ENCODE results near the gene PRMT2. TPM values are rescaled to one million over a fixed set of nuclear protein-coding genes. Genes with fewer than 3 reads are reported as not detected.

PRMT2 gene
- total RNA-seq, 2 donors from 2014 or later: 73.6 to 87.1 TPM

DNA sequence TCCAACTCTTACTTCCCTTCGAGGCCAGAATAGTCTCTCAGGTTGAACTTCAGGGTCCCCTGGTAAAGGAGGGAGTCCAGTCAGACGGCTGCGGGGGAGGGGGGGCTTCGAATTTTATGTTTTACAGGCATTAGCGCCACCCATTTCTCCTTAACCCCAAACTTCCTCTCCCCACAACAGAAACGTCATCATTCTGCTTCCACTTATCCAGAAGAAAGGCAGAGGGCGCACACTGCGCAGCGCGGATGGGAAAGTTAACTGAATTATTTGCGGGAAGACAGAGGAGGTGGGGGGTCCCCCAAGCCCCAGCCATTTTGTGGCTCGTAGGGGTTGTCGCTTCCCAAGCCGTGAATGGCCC, 529 bp upstream of the PRMT2 start:
- H3K9me3 ChIP-seq (ENCODE audit: control insufficient read depth, low read length): no peaks in the 10 kb centered on the region
- H3K9me3 Mint-ChIP-seq: no peaks in the 10 kb centered on the region
- DNase-seq: no peak
- 9 to 19% methylated on average over 6 to 13 of the region's 14 CpGs for WGBS, 2 experiments (ENCODE audit: insufficient coverage in 1 of 2, insufficient read length in 1 of 2)
- H3K4me1 ChIP-seq (ENCODE audit: control insufficient read depth, insufficient read depth, low read length): peaks cover 5% of the 10 kb centered on the region
- H3K4me3 ChIP-seq (ENCODE audit: low read length): peak overlapping the region; percentile 93
- H3K9ac ChIP-seq (ENCODE audit: extremely low read depth, low read length, poor library complexity, severe bottlenecking): peak overlapping the region; percentile 82
- H3K27ac ChIP-seq (ENCODE audit: low read depth, low read length): peak overlapping the region; percentile 96
- H3K27ac Mint-ChIP-seq: peak overlapping the region; percentile 95
- TF ChIP-seq, protein P1, sequence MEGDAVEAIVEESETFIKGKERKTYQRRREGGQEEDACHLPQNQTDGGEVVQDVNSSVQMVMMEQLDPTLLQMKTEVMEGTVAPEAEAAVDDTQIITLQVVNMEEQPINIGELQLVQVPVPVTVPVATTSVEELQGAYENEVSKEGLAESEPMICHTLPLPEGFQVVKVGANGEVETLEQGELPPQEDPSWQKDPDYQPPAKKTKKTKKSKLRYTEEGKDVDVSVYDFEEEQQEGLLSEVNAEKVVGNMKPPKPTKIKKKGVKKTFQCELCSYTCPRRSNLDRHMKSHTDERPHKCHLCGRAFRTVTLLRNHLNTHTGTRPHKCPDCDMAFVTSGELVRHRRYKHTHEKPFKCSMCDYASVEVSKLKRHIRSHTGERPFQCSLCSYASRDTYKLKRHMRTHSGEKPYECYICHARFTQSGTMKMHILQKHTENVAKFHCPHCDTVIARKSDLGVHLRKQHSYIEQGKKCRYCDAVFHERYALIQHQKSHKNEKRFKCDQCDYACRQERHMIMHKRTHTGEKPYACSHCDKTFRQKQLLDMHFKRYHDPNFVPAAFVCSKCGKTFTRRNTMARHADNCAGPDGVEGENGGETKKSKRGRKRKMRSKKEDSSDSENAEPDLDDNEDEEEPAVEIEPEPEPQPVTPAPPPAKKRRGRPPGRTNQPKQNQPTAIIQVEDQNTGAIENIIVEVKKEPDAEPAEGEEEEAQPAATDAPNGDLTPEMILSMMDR (conservative IDR thresholded peaks at IDR 0.05): peak; percentile 30
- peak overlapping the region; percentile 86 for H3K4me3 Mint-ChIP-seq
- H3K36me3 ChIP-seq (ENCODE audit: control insufficient read depth, insufficient read depth, low read length): peaks cover 15% of the 10 kb centered on the region
- peaks cover 14% of the 10 kb centered on the region for H3K4me1 Mint-ChIP-seq
- H3K27me3 ChIP-seq (ENCODE audit: control insufficient read depth, insufficient read depth, low read length, poor library complexity, severe bottlenecking): no peaks in the 10 kb centered on the region
- peaks cover 24% of the 10 kb centered on the region for H3K36me3 Mint-ChIP-seq (ENCODE audit: low read depth)
- no peaks in the 10 kb centered on the region for H3K27me3 Mint-ChIP-seq (ENCODE audit: insufficient read depth)

DNA sequence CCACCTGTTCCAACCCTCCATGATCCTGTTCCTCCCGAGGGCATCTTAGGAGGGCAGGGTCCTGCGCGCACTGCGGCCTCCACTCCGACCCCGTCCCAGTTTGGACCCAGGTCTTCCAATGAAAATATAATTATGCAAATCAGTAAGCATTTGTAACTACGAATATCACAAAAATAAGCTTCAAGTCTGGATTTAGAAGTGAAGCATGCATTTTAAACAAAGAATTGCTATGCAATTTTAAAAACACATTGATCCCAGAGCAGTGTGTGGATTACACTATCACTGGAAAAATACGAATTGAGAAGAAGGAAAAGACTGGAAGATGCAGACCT, 673 bp downstream of the PRMT2 start:
- H3K9ac ChIP-seq (ENCODE audit: extremely low read depth, low read length, poor library complexity, severe bottlenecking): peak overlapping the region; percentile 82
- Mint-ChIP-seq H3K27ac (peak overlapping the region; percentile 89), H3K27me3 (ENCODE audit: insufficient read depth) (no peaks in the 10 kb centered on the region), H3K4me3 (peak overlapping the region; percentile 86), H3K36me3 (ENCODE audit: low read depth) (peaks cover 36% of the 10 kb centered on the region), H3K9me3 (no peaks in the 10 kb centered on the region), H3K4me1 (peaks cover 14% of the 10 kb centered on the region)
- DNase-seq: no peak
- H3K36me3 ChIP-seq (ENCODE audit: control insufficient read depth, insufficient read depth, low read length): peaks cover 25% of the 10 kb centered on the region
- peaks cover 5% of the 10 kb centered on the region for H3K4me1 ChIP-seq (ENCODE audit: control insufficient read depth, insufficient read depth, low read length)
- H3K27ac ChIP-seq (ENCODE audit: low read depth, low read length): no peak overlapping the region
- no peaks in the 10 kb centered on the region for H3K27me3 ChIP-seq (ENCODE audit: control insufficient read depth, insufficient read depth, low read length, poor library complexity, severe bottlenecking)
- TF ChIP-seq, protein P1 (conservative IDR thresholded peaks at IDR 0.05): no peak
- 14 to 23% methylated on average over 3 to 8 of the region's 8 CpGs for WGBS, 2 experiments (ENCODE audit: insufficient coverage in 1 of 2, insufficient read length in 1 of 2)
- H3K4me3 ChIP-seq (ENCODE audit: low read length): peak overlapping the region; percentile 93
- H3K9me3 ChIP-seq (ENCODE audit: control insufficient read depth, low read length): no peaks in the 10 kb centered on the region

DNA sequence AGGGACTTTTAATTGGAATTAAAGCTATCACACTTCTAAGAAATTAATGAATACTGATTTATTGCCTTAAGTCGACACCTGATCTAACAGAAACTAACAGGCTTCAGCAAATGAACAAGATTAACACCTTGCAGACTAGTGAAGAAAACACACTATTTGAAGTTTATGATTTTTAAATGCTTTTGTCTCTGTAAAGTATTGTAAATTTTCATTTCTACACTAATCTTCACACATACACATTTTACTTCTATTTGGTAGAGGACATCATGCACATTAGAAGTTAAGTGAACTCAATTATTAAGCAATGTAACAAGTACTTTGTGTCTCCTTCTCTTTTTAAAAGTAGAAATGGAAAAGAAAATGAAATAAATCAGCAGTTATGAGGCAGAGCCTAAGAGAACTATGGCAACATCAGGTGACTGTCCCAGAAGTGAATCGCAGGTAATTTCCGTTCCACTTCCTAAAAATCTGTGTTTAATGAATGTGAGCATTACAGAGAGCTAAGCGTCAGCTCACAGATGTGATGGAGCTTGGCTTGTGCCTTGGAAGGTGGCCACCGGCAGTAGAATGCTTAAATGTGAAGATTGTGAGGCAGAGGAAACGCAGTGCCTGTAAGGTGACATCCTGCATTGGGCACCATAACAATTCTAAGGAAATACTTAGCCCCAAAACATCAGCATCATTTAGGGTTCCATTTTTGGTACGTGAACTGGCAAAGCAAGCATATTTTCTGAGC, 1.2 kb downstream of the PRMT2 start:
- Histone ChIP-seq H3K9me3 (ENCODE audit: control insufficient read depth, low read length) (no peaks in the 10 kb centered on the region), H3K4me1 (ENCODE audit: control insufficient read depth, insufficient read depth, low read length) (peaks cover 5% of the 10 kb centered on the region), H3K36me3 (ENCODE audit: control insufficient read depth, insufficient read depth, low read length) (peaks cover 31% of the 10 kb centered on the region), H3K4me3 (ENCODE audit: low read length) (peak overlapping the region; percentile 93), H3K27me3 (ENCODE audit: control insufficient read depth, insufficient read depth, low read length, poor library complexity, severe bottlenecking) (no peaks in the 10 kb centered on the region), H3K27ac (ENCODE audit: low read depth, low read length) (no peak overlapping the region), H3K9ac (ENCODE audit: extremely low read depth, low read length, poor library complexity, severe bottlenecking) (no peak overlapping the region)
- Mint-ChIP-seq H3K9me3 (no peaks in the 10 kb centered on the region), H3K27me3 (ENCODE audit: insufficient read depth) (no peaks in the 10 kb centered on the region), H3K27ac (no peak overlapping the region), H3K4me3 (peak overlapping the region; percentile 86), H3K4me1 (peaks cover 14% of the 10 kb centered on the region), H3K36me3 (ENCODE audit: low read depth) (peaks cover 42% of the 10 kb centered on the region)
- DNase-seq: no peak
- TF ChIP-seq, protein P1 (conservative IDR thresholded peaks at IDR 0.05): no peak
- WGBS, 2 experiments (ENCODE audit: insufficient coverage in 1 of 2, insufficient read length in 1 of 2): 93 to 94% methylated on average over 6 to 7 of the region's 7 CpGs

All from endodermal cell (in vitro differentiated cells).